HEK293 (cell line): ENCODE results near the gene SMPX.

Source experiments
- CTCF ChIA-PET: fragments of 350-600 bp; formaldehyde crosslinking; extraction: SDS; loops from one replicate; lab custom pipeline; 2021; ENCODE audit warnings: antibody characterized with exemption; lab: Yijun Ruan, JAX
- POLR2A ChIA-PET: fragments of 300-600 bp; formaldehyde crosslinking; extraction: SDS; loops from one replicate; lab custom pipeline; 2020; ENCODE audit warnings: antibody characterized with exemption, inconsistent platforms; lab: Yijun Ruan, JAX
- H3K27ac ChIP-seq: fragments of 200-500 bp; sonication (Bioruptor generic); 2 replicates; pipeline ENCODE4 v1.5.1; 2014; ENCODE audit warnings: low read depth, low read length, control low read depth, inconsistent platforms; ENCODE audit errors: extremely low read depth
- H3K36me3 ChIP-seq, 2 experiments: fragments of 200-500 bp in 1 of 2; sonication (Bioruptor generic) in 1 of 2; 1 replicate in 1 of 2; 2 replicates in 1 of 2; pipeline ENCODE4 v1.5.1; 2014 to 2017; ENCODE audit warnings: inconsistent platforms in 2 of 2, low read length in 2 of 2; ENCODE audit not compliant: control insufficient read depth in 2 of 2, insufficient read depth in 1 of 2
- H3K4me1 ChIP-seq: fragments of 200-500 bp; sonication (Bioruptor generic); 2 replicates; pipeline ENCODE4 v1.5.1; 2014; ENCODE audit warnings: mild to moderate bottlenecking, low read length, inconsistent platforms; ENCODE audit not compliant: control insufficient read depth, insufficient read depth
- H3K4me3 ChIP-seq: 2 replicates; pipeline ENCODE4 v1.5.1; 2011; ENCODE audit warnings: low read depth, mild to moderate bottlenecking, control low read depth, low read length, moderate library complexity
- H3K9me3 ChIP-seq: fragments of 200-500 bp; sonication (Bioruptor generic); 2 replicates; pipeline ENCODE4 v1.5.1; 2014; ENCODE audit warnings: low read depth, low read length, inconsistent platforms; ENCODE audit not compliant: control insufficient read depth, insufficient read depth
- GLI2 ChIP-seq: fragments of 450-650 bp; formaldehyde crosslinking; IDR thresholded peaks from 2 replicates; pipeline ENCODE4; 2017; ENCODE audit warnings: missing biosample characterization, missing genetic modification characterization, low read depth, borderline replicate concordance
- KLF17 ChIP-seq: fragments of 450-650 bp; formaldehyde crosslinking; IDR thresholded peaks from 2 replicates; pipeline ENCODE4 v1.5.1; 2016; ENCODE audit warnings: missing biosample characterization, missing genetic modification characterization
- OSR2 ChIP-seq: fragments of 450-650 bp; formaldehyde crosslinking; IDR thresholded peaks from 2 replicates; pipeline ENCODE4 v1.5.1; 2016; ENCODE audit warnings: missing biosample characterization, missing genetic modification characterization
- PATZ1 ChIP-seq: fragments of 450-650 bp; formaldehyde crosslinking; IDR thresholded peaks from 2 replicates; pipeline ENCODE4 v1.5.1; 2016; ENCODE audit warnings: missing biosample characterization, missing genetic modification characterization
- SCRT2 ChIP-seq: fragments of 450-650 bp; formaldehyde crosslinking; IDR thresholded peaks from 2 replicates; pipeline ENCODE4 v1.5.1; 2016; ENCODE audit warnings: missing biosample characterization, missing genetic modification characterization
- ZBTB49 ChIP-seq: fragments of 450-650 bp; formaldehyde crosslinking; IDR thresholded peaks from 2 replicates; pipeline ENCODE4 v1.5.1; 2016; ENCODE audit warnings: missing biosample characterization, missing genetic modification characterization, low read depth
- ZEB2 ChIP-seq: fragments of 450-650 bp; formaldehyde crosslinking; IDR thresholded peaks from 2 replicates; pipeline ENCODE4 v1.5.1; 2016; ENCODE audit warnings: missing biosample characterization, missing genetic modification characterization
- ZFP41 ChIP-seq: fragments of 450-650 bp; formaldehyde crosslinking; IDR thresholded peaks from 2 replicates; pipeline ENCODE4 v1.5.1; 2016; ENCODE audit warnings: missing biosample characterization, missing genetic modification characterization, borderline replicate concordance
- ZNF121 ChIP-seq: fragments of 450-650 bp; formaldehyde crosslinking; IDR thresholded peaks from 2 replicates; pipeline ENCODE4 v1.5.1; 2016; ENCODE audit warnings: missing biosample characterization, missing genetic modification characterization
- ZNF174 ChIP-seq: fragments of 450-650 bp; formaldehyde crosslinking; IDR thresholded peaks from 2 replicates; pipeline ENCODE4 v1.5.0; 2017; ENCODE audit warnings: missing biosample characterization, mild to moderate bottlenecking, missing genetic modification characterization
- ZNF175 ChIP-seq: fragments of 450-650 bp; formaldehyde crosslinking; IDR thresholded peaks from 2 replicates; pipeline ENCODE4 v1.5.1; 2016; ENCODE audit warnings: missing biosample characterization, missing genetic modification characterization
- ZNF184 ChIP-seq: fragments of 450-650 bp; IDR thresholded peaks from 2 replicates; pipeline ENCODE4 v1.5.1; 2018; ENCODE audit warnings: missing biosample characterization, mild to moderate bottlenecking, missing genetic modification characterization
- ZNF280D ChIP-seq: fragments of 450-650 bp; formaldehyde crosslinking; IDR thresholded peaks from 2 replicates; pipeline ENCODE4 v1.5.1; 2016; ENCODE audit warnings: missing biosample characterization, missing genetic modification characterization
- ZNF311 ChIP-seq: fragments of 450-650 bp; formaldehyde crosslinking; IDR thresholded peaks from 2 replicates; pipeline ENCODE4 v1.5.1; 2017; ENCODE audit warnings: missing biosample characterization, missing genetic modification characterization, borderline replicate concordance
- ZNF354C ChIP-seq: fragments of 450-650 bp; formaldehyde crosslinking; IDR thresholded peaks from 2 replicates; pipeline ENCODE4 v1.5.1; 2016; ENCODE audit warnings: missing biosample characterization, missing genetic modification characterization, low read depth, borderline replicate concordance
- ZNF362 ChIP-seq: fragments of 450-650 bp; formaldehyde crosslinking; IDR thresholded peaks from 2 replicates; pipeline ENCODE4 v1.5.1; 2016; ENCODE audit warnings: missing biosample characterization, missing genetic modification characterization
- ZNF449 ChIP-seq: fragments of 450-650 bp; formaldehyde crosslinking; IDR thresholded peaks from 2 replicates; pipeline ENCODE4 v1.5.1; 2017; ENCODE audit warnings: missing biosample characterization, mild to moderate bottlenecking, missing genetic modification characterization, moderate library complexity
- ZNF530 ChIP-seq: fragments of 450-650 bp; formaldehyde crosslinking; IDR thresholded peaks from 2 replicates; pipeline ENCODE4 v1.5.1; 2016; ENCODE audit warnings: low read depth, missing biosample characterization, missing genetic modification characterization
- ZNF548 ChIP-seq: fragments of 450-650 bp; formaldehyde crosslinking; IDR thresholded peaks from 2 replicates; pipeline ENCODE4 v1.5.1; 2016; ENCODE audit warnings: missing biosample characterization, missing genetic modification characterization
- ZNF654 ChIP-seq: fragments of 450-650 bp; formaldehyde crosslinking; IDR thresholded peaks from 2 replicates; pipeline ENCODE4 v1.5.1; 2016; ENCODE audit warnings: low read depth, missing biosample characterization, missing genetic modification characterization
- ZNF677 ChIP-seq: fragments of 450-650 bp; IDR thresholded peaks from 2 replicates; pipeline ENCODE4 v1.5.0; 2018; ENCODE audit warnings: missing biosample characterization, mild to moderate bottlenecking, missing genetic modification characterization, moderate library complexity
- ZNF707 ChIP-seq: fragments of 450-650 bp; formaldehyde crosslinking; IDR thresholded peaks from 2 replicates; pipeline ENCODE4 v1.5.1; 2016; ENCODE audit warnings: missing biosample characterization, missing genetic modification characterization

Gene SMPX

GRCh38 chrX:21666679-21667078 lies 91.2 kb downstream of the SMPX start (continued):
- TF ChIP-seq ZBTB49 (no peak), ZNF354C (tag by site-specific recombination) (no peak), OSR2 (tag by site-specific recombination) (no peak), ZNF362 (tag by site-specific recombination) (no peak), GLI2 (tag by site-specific recombination) (no peak), ZNF548 (tag by site-specific recombination) (no peak), ZFP41 (tag by site-specific recombination) (no peak), ZNF311 (no peak), ZNF677 (tag by site-specific recombination) (no peak)

GRCh38 chrX:21666252-21666651 lies 91.7 kb downstream of the SMPX start:
- ChIA-PET CTCF (no interaction called here), POLR2A (no interaction called here)
- no peaks in the 10 kb centered on the region for H3K36me3 ChIP-seq
- TF ChIP-seq ZNF121 (tag by site-specific recombination) (no peak), KLF17 (tag by site-specific recombination) (no peak), ZNF175 (tag by site-specific recombination) (no peak), ZNF280D (tag by site-specific recombination) (no peak), PATZ1 (tag by site-specific recombination) (no peak), ZNF654 (tag by site-specific recombination) (no peak), ZNF530 (no peak), ZNF707 (tag by site-specific recombination) (no peak), ZNF174 (tag by site-specific recombination) (no peak), SCRT2 (no peak), ZEB2 (tag by site-specific recombination) (no peak), ZNF184 (no peak), ZNF449 (tag by site-specific recombination) (no peak)
- no peaks in the 10 kb centered on the region for H3K9me3 ChIP-seq
- no peaks in the 10 kb centered on the region for H3K4me1 ChIP-seq
- no peak overlapping the region for H3K4me3 ChIP-seq
- no peak overlapping the region for H3K27ac ChIP-seq
